ENCODE data around the gene TBCK.

GRCh38 chr4:106194801-106195200 lies 121.2 kb downstream of the TBCK start:
- TF ChIP-seq CTCF (IDR thresholded peaks at IDR 0.05) (no peak), POLR2A (IDR thresholded peaks at IDR 0.05) (no peak), POLR2AphosphoS5 (IDR thresholded peaks at IDR 0.05) (no peak)

Measured in suprapubic skin (tissue), 4 donors.